LNCAP (cell line): ENCODE measurements around the gene KLRC3.
"Not testable (repeated sequence)": the region's sequence is repeated elsewhere in the genome, so short reads cannot be mapped to it uniquely, and the experiment has no call there.

Experiments
- CTCF ChIP-seq: fragments of 450-650 bp; IDR thresholded peaks from 2 replicates; pipeline ENCODE4 v1.5.1; 2017; ENCODE audit warnings: mild to moderate bottlenecking

Gene KLRC3

GRCh38 chr12:10448236-10448635, 27.8 kb upstream of the KLRC3 start:
- TF ChIP-seq CTCF, result no peak

GRCh38 chr12:10435816-10436215, 15.4 kb upstream of the KLRC3 start, which contains the start of gene KLRC2:
KLRC2 (minus strand) TSS chr12:10436010; CDS start chr12:10435986, 24 bp downstream.
- not testable (repeated sequence) for TF ChIP-seq CTCF

GRCh38 chr12:10409392-10409791, 11.0 kb downstream of the KLRC3 start, which contains the start of gene KLRC4:
KLRC4 (minus strand) TSS chr12:10409757; CDS start chr12:10409575, 182 bp downstream.
- no peak for TF ChIP-seq CTCF

DNA sequence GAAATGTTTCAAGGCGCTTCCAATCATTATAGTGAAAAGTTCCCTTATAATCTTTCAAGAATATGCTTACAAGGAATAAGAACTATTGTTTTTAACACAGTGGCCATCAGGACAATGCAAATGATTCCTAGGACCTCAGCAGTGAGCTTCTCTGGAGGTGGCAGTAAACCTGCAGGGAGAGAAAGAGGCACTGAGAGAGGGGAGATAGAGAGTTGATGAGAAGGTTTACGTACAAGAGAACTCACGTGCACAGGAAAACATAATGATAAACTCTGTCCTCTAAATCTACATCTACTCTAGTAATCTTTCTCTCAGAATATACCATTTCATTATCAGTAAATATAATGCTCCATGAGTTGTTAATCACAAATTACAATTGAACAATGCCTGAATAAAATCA, 11.6 kb downstream of the KLRC3 start:
- no peak for TF ChIP-seq CTCF

- no peak for TF ChIP-seq CTCF
Measured at GRCh38 chr12:10406725-10407124, 13.7 kb downstream of the KLRC3 start.

DNA sequence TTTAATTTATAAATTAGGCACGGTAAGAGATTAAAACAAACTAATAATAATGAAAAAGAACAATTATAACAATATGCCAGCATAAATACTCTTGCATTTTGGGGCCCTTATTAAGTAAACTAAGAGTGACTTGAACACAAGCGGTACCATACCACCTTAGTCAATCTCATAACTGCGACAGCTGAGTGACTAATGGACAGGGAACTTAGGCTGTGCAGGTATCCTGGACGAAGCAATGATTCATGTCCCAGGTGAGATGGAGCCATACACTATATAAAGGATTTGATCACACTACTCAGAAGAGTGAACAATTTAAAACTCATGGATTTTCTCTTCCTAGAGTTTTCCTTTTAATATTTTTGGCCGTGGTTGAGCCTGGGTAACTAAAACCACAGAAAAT, 15.1 kb downstream of the KLRC3 start:
- no peak for TF ChIP-seq CTCF

DNA sequence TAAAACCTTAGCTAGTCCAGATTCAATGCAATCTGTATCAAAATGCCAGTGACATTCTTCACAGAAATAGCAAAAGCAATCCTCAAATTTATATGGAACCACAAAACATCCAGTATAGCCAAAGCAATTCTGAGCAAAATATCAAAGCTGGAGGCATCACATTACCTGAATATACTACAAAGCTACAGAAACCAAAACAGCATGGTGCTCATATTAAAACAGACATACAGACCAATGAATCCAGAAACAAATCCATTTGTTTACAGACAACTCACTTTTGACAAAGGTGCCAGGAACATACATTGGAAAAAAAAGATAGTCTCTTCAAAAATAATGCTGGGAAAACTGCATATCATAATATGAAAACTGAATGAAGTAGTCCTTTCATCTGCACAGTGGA, 15.6 kb downstream of the KLRC3 start:
- TF ChIP-seq CTCF, result no peak

GRCh38 chr12:10400829-10401228, 19.6 kb downstream of the KLRC3 start:
- no peak for TF ChIP-seq CTCF
